Epidermal melanocyte (primary cell): ENCODE measurements around the gene TLR4.

Source experiments
- DNase-seq: peaks from one replicate; pipeline ENCODE4 v3.0.0; 2011; ENCODE audit warnings: low spot score; ENCODE audit not compliant: insufficient read length

TLR4 gene

GRCh38 chr9:117704024-117704575 lies at the start of gene TLR4:
Gene TLR4, plus strand, starts transcription at chr9:117704403. Its CDS starts 70 bp downstream, at chr9:117704473.
- DNase-seq, result peak; percentile 23

- DNase-seq, result no peak
Observed at GRCh38 chr9:117656002-117656401, 48.2 kb upstream of the TLR4 start.

GRCh38 chr9:117662651-117663050 lies 41.6 kb upstream of the TLR4 start:
- DNase-seq, result no peak

- no peak for DNase-seq
Observed at GRCh38 chr9:117664419-117664818, 39.8 kb upstream of the TLR4 start.

GRCh38 chr9:117665601-117666385 lies 38.4 kb upstream of the TLR4 start:
- DNase-seq, result no peak

GRCh38 chr9:117671468-117671867 lies 32.7 kb upstream of the TLR4 start:
- DNase-seq, result no peak

- no peak for DNase-seq
Observed at GRCh38 chr9:117672369-117672768, 31.8 kb upstream of the TLR4 start.

- no peak for DNase-seq
Observed at GRCh38 chr9:117677572-117677971, 26.6 kb upstream of the TLR4 start.

GRCh38 chr9:117678871-117679270 lies 25.3 kb upstream of the TLR4 start:
- no peak for DNase-seq

GRCh38 chr9:117679416-117679815 lies 24.8 kb upstream of the TLR4 start:
- DNase-seq, result no peak

GRCh38 chr9:117681888-117682287 lies 22.3 kb upstream of the TLR4 start:
- DNase-seq, result no peak

- DNase-seq, result no peak
Observed at GRCh38 chr9:117682955-117683710, 21.1 kb upstream of the TLR4 start.

GRCh38 chr9:117687532-117687931 lies 16.7 kb upstream of the TLR4 start:
- no peak for DNase-seq

GRCh38 chr9:117691367-117691766 lies 12.8 kb upstream of the TLR4 start:
- no peak for DNase-seq

- no peak for DNase-seq
Observed at GRCh38 chr9:117696154-117696553, 8.0 kb upstream of the TLR4 start.

GRCh38 chr9:117697046-117697445 lies 7.2 kb upstream of the TLR4 start:
- DNase-seq, result no peak

- DNase-seq, result no peak
Observed at GRCh38 chr9:117703537-117703936, 666 bp upstream of the TLR4 start.

- no peak for DNase-seq
Observed at GRCh38 chr9:117704597-117704996, 394 bp downstream of the TLR4 start.

GRCh38 chr9:117705386-117705785 lies 1.2 kb downstream of the TLR4 start:
- DNase-seq, result no peak

GRCh38 chr9:117706421-117707116 lies 2.4 kb downstream of the TLR4 start:
- no peak for DNase-seq

- DNase-seq, result no peak
Observed at GRCh38 chr9:117707561-117707960, 3.4 kb downstream of the TLR4 start.

GRCh38 chr9:117709936-117710335 lies 5.7 kb downstream of the TLR4 start:
- no peak for DNase-seq
